ENCODE results near the gene STEAP1B. TPM values are rescaled to one million over a fixed set of nuclear protein-coding genes. Genes with fewer than 3 reads are reported as not detected.
"Not testable (repeated sequence)": the region's sequence is repeated elsewhere in the genome, so short reads cannot be mapped to it uniquely, and the experiment has no call there.

STEAP1B gene
- total RNA-seq, 2 experiments from 2014 or later, result 0.23 TPM; not detected in 1

DNA sequence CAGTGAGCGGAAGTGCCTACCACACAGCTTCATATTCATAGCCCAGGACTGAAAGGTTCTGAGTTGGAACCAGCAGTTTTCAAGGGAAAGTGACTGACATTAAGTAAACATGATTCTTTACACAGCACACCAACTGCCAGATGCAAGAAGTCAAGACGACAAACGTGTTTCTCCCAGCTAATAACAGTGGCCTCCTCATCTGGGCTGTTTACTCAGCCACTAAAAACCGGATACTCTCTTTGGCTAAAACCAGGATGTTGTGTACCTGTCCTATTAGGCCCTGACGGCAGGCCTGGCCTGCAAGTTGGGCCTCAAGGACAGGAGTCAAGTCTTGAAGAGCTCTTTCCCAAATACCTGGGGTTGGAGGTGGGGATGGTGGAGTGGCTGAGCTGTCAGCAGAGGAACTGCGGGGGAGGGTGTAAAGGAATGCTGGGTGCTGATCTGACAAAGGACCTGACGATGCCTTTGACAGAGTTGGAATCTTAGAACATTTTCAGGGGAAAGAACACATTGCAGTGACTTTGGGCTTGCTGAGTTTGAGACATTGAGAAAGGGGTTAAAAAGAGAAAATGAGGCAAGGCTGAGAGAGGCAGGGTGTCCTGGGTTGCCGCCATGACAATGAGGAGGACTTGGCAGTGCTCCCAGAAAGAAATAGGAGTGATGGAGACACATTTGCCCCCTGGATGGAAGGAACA is 57.7 kb downstream of the STEAP1B start:
- Mint-ChIP-seq H3K4me1 (peaks cover 13% of the 10 kb centered on the region), H3K9me3 (ENCODE audit: low read depth) (no peaks in the 10 kb centered on the region), H3K27me3 (peaks cover 15% of the 10 kb centered on the region), H3K4me3 (no peak overlapping the region), H3K36me3 (ENCODE audit: low read depth) (no peaks in the 10 kb centered on the region), H3K27ac (no peak overlapping the region)
- ChIA-PET POLR2A (no interaction called here), CTCF (no interaction called here)
- no peak for DNase-seq
- intact Hi-C loops (cut with DNase I, micrococcal nuclease), result no loop called here
- no peak for ATAC-seq

DNA sequence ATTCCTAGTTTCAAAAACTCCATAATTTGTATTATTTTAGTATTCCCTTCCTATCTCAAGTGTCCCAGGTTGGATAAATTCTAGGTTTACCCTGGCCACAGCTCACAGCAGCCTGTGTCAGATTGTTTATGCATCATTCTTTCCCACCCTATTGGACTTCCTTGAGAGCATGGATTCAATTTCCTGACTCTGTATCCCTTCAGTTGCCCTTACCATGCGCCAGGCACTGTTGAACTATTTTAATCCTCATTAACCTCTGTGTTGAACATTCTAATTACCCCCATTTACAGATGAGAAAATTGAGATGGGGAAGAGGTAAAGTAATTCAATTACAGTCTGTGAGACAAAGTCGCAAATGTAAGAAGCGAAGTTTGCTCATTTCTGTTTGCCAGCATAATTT is 58.8 kb downstream of the STEAP1B start:
- Mint-ChIP-seq H3K4me1 (peaks cover 13% of the 10 kb centered on the region), H3K9me3 (ENCODE audit: low read depth) (no peaks in the 10 kb centered on the region), H3K27me3 (peaks cover 21% of the 10 kb centered on the region), H3K27ac (no peak overlapping the region), H3K36me3 (ENCODE audit: low read depth) (no peaks in the 10 kb centered on the region), H3K4me3 (no peak overlapping the region)
- POLR2A ChIA-PET, result no interaction called here
- intact Hi-C loops (cut with DNase I, micrococcal nuclease), result no loop called here
- DNase-seq (no peak), ATAC-seq (no peak)
- CTCF ChIA-PET, result no interaction called here

DNA sequence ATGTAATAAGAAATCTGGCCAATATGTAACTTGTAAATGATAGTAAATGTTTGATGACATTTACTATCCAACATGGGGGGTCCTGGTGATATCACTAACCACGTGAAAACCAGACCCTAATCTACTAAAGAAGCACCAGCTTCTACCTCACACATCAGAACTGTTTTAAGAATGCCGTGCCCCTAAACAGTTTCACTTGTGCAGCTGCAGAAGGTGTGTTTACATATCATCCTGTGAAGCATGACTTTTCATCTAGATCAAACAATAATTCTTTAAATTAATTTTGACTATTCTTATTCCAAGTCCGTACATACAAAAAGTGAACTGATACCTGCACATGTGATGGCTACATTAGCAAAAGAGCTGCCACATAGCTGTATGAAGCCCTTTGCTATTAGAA is 61.0 kb downstream of the STEAP1B start:
- Mint-ChIP-seq H3K27me3 (peaks cover 19% of the 10 kb centered on the region), H3K4me1 (peaks cover 2% of the 10 kb centered on the region), H3K4me3 (no peak overlapping the region), H3K36me3 (ENCODE audit: low read depth) (no peaks in the 10 kb centered on the region), H3K9me3 (ENCODE audit: low read depth) (no peaks in the 10 kb centered on the region), H3K27ac (no peak overlapping the region)
- ChIA-PET CTCF (interaction anchor here (1.0 kb wide), 1 partner anchor 15 kb away, joined by 3 read pairs; no protein-coding TSS in a partner anchor), POLR2A (no interaction called here)
- intact Hi-C loops (cut with DNase I, micrococcal nuclease), result no loop called here
- ATAC-seq (no peak), DNase-seq (no peak)

DNA sequence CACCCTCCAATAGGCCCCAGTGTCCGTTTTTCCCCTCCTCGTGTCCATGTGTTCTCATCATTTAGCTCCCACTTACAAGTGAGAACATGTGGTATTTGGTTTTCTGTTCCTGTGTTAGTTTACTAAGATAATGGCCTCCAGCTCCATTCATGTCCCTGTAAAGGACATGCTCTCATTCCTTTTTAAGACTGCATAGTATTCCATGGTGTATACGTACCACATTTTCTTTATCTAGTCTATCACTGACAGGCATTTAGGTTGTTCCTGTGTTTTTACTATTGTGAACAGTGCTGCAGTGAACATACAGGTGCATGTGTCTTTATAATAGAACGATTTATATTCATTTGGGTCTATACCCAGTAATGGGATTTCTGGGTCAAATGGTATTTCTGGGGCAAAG is 63.4 kb downstream of the STEAP1B start:
- H3K9me3 Mint-ChIP-seq (ENCODE audit: low read depth); DNase-seq; H3K27ac Mint-ChIP-seq; POLR2A ChIA-PET; H3K36me3 Mint-ChIP-seq (ENCODE audit: low read depth); H3K4me3 Mint-ChIP-seq; ATAC-seq; intact Hi-C loops (cut with DNase I, micrococcal nuclease); H3K4me1 Mint-ChIP-seq: not testable (repeated sequence)
- H3K27me3 Mint-ChIP-seq, result peaks cover 17% of the 10 kb centered on the region
- CTCF ChIA-PET, result interaction anchor here (1.4 kb wide), 1 partner anchor 15 kb away, joined by 3 read pairs; no protein-coding TSS in a partner anchor

DNA sequence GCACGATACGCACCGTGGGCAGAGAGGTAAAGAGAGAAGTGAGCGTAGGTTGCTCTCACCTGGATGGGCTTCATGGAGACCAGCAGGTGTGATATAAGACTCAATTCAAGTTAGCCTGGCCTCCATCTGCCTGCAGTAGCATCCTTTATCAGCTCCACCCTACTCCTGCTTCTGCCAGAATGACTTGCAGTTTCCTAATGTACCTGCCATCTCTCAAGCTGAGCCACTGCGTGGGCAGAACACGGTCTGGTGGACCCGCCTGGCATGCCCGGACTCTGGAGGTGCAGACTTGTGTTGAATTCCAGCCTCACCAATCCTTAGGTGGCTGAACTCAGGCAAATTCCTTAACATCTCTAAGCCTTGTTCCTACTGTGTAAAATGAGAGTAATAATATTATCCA is 64.3 kb downstream of the STEAP1B start:
- intact Hi-C loops (cut with DNase I, micrococcal nuclease), result no loop called here
- H3K9me3 Mint-ChIP-seq (ENCODE audit: low read depth), result no peaks in the 10 kb centered on the region
- ATAC-seq (no peak), DNase-seq (no peak)
- H3K4me3 Mint-ChIP-seq, result no peak overlapping the region
- POLR2A ChIA-PET, result no interaction called here
- H3K27me3 Mint-ChIP-seq, result peaks cover 12% of the 10 kb centered on the region
- peaks cover 2% of the 10 kb centered on the region for H3K4me1 Mint-ChIP-seq
- no peaks in the 10 kb centered on the region for H3K36me3 Mint-ChIP-seq (ENCODE audit: low read depth)
- CTCF ChIA-PET, result no interaction called here
- H3K27ac Mint-ChIP-seq, result no peak overlapping the region

DNA sequence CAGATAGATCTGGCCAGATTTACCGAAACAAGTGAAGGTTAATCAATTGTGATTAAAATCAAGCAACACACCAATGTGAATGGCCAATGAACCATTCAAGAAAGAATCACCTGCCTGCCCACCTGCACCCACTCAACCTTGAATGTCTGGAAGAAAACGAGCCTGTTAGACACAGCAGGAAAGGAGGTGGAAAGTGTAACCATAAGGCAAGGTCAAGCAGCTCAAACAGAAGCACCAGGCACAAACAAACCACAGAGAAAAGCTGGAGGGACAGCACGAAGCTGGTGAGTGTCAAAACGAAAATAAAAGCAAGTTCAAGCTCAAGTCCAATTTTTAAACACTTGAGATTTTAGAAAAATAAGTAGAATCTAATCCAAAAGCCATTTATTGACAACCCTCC is 64.9 kb downstream of the STEAP1B start:
- DNase-seq (no peak), ATAC-seq (no peak)
- ChIA-PET CTCF (no interaction called here), POLR2A (interaction anchor here (0.6 kb wide), 1 partner anchor 608 kb away, joined by 3 read pairs; no protein-coding TSS in a partner anchor)
- Mint-ChIP-seq H3K9me3 (ENCODE audit: low read depth) (no peaks in the 10 kb centered on the region), H3K4me3 (no peak overlapping the region), H3K36me3 (ENCODE audit: low read depth) (no peaks in the 10 kb centered on the region), H3K4me1 (peaks cover 2% of the 10 kb centered on the region), H3K27ac (no peak overlapping the region), H3K27me3 (peaks cover 12% of the 10 kb centered on the region)
- intact Hi-C loops (cut with DNase I, micrococcal nuclease), result no loop called here

DNA sequence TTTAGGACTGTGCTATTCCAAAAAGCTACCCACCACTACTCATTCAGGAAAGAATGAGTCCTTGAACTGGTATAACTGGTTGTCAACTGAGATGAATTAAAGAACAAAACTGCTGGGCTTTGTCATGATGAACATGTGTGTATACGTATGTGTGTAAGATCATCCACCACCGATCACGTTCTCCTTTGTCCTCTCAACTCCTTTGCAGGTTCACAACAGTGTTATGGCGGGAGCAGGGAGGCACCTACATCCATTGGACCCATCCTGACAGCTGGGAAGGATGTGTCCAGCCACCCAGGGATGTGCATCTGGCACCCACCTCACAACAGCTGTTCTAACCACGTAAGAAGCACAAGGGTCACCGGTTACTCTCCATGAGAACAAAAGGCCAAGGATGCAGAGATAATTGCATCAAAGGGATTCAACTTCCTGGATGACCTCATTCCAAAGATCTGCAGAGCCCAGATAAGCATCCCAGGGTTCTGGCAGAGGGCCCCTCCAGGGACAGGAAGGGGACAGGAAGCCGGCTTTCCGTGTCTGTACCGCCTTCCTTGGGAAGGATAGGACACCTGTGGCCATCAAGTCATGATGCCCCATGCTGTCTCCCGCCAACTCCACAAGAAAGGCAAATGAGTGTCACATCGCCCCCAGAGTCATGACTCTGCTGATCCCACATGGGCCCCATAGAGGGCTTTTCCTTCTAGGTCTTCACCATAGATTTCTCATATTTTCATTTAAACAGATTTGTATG is 66.1 kb downstream of the STEAP1B start:
- no peaks in the 10 kb centered on the region for H3K9me3 Mint-ChIP-seq (ENCODE audit: low read depth)
- intact Hi-C loops (cut with DNase I, micrococcal nuclease), result no loop called here
- ChIA-PET CTCF (interaction anchor here (1.5 kb wide), 1 partner anchor 11 kb away, joined by 3 read pairs; no protein-coding TSS in a partner anchor), POLR2A (no interaction called here)
- H3K4me3 Mint-ChIP-seq, result no peak overlapping the region
- ATAC-seq (no peak), DNase-seq (no peak)
- peaks cover 12% of the 10 kb centered on the region for H3K27me3 Mint-ChIP-seq
- peaks cover 2% of the 10 kb centered on the region for H3K4me1 Mint-ChIP-seq
- H3K36me3 Mint-ChIP-seq (ENCODE audit: low read depth), result no peaks in the 10 kb centered on the region
- no peak overlapping the region for H3K27ac Mint-ChIP-seq

DNA sequence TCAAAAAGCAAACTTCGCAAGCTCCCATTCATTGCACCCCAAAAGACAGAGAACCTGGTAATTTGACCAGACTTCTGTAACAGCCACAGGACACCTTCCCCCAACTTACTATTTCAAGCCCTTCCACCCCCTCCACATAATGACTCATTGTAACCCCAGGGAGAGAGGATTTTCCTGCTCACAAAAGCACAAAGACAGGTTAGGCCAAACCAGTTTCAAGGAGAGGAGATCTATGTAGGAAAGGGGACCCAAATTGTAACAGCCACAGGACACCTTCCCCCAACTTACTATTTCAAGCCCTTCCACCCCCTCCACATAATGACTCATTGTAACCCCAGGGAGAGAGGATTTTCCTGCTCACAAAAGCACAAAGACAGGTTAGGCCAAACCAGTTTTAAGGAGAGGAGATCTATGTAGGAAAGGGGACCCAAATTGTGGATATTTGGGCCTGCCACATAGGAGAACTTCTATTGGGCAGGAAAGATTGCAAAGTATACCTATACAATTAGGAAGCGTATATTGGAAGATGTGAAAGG is 66.8 kb downstream of the STEAP1B start:
- DNase-seq; H3K9me3 Mint-ChIP-seq (ENCODE audit: low read depth); H3K27ac Mint-ChIP-seq; ATAC-seq; POLR2A ChIA-PET; H3K36me3 Mint-ChIP-seq (ENCODE audit: low read depth); H3K4me1 Mint-ChIP-seq; H3K4me3 Mint-ChIP-seq; intact Hi-C loops (cut with DNase I, micrococcal nuclease): not testable (repeated sequence)
- CTCF ChIA-PET, result interaction anchor here (0.7 to 1.5 kb wide), 2 partner anchors 12 to 51 kb away, joined by 3 read pairs; no protein-coding TSS in a partner anchor
- H3K27me3 Mint-ChIP-seq, result peaks cover 12% of the 10 kb centered on the region

DNA sequence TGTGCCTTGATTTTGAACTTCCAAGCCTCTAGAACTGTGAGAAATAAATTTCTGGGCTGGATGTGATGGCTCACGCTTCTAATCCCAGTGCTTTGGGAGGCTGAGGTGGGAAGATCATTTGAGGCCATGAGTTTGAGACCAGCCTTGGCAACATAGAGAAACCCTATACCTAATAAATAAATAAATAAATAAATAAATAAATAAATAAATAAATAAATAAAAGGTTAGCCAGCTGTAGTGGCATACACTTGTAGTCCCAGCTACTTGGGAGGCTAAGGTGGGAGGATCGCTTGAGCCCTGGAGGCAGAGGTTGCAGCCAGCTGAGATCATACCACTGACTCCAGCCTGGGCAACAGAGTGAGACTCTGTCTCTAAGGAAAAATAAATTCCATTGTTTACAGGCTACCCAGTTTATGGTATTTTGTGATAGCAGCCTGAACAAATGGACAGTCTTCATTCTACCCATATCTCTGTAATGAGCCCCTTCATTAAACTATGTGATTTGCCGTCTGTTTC is 67.7 kb downstream of the STEAP1B start:
- ATAC-seq, result no peak
- intact Hi-C loops (cut with DNase I, micrococcal nuclease), result no loop called here
- H3K27me3 Mint-ChIP-seq, result peaks cover 6% of the 10 kb centered on the region
- no peaks in the 10 kb centered on the region for H3K9me3 Mint-ChIP-seq (ENCODE audit: low read depth)
- H3K4me3 Mint-ChIP-seq, result no peak overlapping the region
- no peak for DNase-seq
- no peaks in the 10 kb centered on the region for H3K36me3 Mint-ChIP-seq (ENCODE audit: low read depth)
- ChIA-PET POLR2A (no interaction called here), CTCF (no interaction called here)
- H3K27ac Mint-ChIP-seq, result no peak overlapping the region
- H3K4me1 Mint-ChIP-seq, result peaks cover 2% of the 10 kb centered on the region

DNA sequence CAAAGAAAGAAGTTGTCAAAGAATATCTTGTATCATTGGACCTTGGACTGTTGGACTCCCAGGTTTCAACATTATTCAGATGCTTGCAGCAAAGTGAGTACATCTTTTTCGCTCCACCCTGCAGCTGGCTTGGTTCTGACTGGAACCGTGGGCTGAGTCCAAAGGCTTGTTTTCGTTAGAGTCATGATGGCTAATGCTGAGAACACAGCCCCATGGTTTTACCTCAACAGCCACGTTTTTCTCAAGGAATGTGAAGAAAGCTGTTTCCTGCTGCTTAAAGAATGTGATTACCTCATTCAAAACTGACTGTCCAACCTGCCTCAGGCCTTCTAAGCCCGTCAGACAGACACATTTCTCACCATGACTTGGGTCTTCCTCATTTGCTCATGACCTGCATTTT is 69.5 kb downstream of the STEAP1B start:
- H3K4me1 Mint-ChIP-seq, result peaks cover 2% of the 10 kb centered on the region

DNA sequence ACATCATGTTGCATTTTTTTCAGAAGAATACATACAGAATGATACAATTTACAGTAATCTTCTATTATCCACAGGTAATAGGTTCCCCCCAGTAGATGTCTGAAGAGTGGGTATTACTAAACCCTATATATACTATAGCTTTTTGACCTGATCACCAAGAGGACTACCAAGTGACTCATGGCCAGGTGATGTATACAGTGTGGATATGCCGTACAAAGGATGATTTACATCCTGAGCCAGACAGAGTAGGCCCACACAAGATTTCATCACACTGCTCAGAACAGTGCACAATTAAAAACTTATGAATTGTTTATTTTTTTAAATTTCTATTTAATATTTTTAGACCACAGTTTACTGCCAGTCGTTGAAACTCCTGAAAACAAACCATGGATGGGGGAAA is 70.6 kb downstream of the STEAP1B start:
- no peaks in the 10 kb centered on the region for H3K36me3 Mint-ChIP-seq (ENCODE audit: low read depth)
- no peaks in the 10 kb centered on the region for H3K27me3 Mint-ChIP-seq
- H3K4me1 Mint-ChIP-seq, result no peaks in the 10 kb centered on the region
- no peak for ATAC-seq
- H3K4me3 Mint-ChIP-seq, result no peak overlapping the region
- POLR2A ChIA-PET, result no interaction called here
- intact Hi-C loops (cut with DNase I, micrococcal nuclease), result no loop called here
- no peak for DNase-seq
- CTCF ChIA-PET, result no interaction called here
- H3K9me3 Mint-ChIP-seq (ENCODE audit: low read depth), result no peaks in the 10 kb centered on the region
- H3K27ac Mint-ChIP-seq, result no peak overlapping the region

More for the DNA sequence above, 69.5 kb downstream of the STEAP1B start:
- Mint-ChIP-seq H3K9me3 (ENCODE audit: low read depth) (no peaks in the 10 kb centered on the region), H3K36me3 (ENCODE audit: low read depth) (no peaks in the 10 kb centered on the region), H3K27ac (no peak overlapping the region), H3K4me3 (no peak overlapping the region), H3K27me3 (no peaks in the 10 kb centered on the region)
- POLR2A ChIA-PET, result interaction anchor here (0.7 kb wide), 1 partner anchor 22 kb away, joined by 4 read pairs; no protein-coding TSS in a partner anchor
- CTCF ChIA-PET, result no interaction called here
- ATAC-seq, result no peak
- no peak for DNase-seq
- intact Hi-C loops (cut with DNase I, micrococcal nuclease), result no loop called here

DNA sequence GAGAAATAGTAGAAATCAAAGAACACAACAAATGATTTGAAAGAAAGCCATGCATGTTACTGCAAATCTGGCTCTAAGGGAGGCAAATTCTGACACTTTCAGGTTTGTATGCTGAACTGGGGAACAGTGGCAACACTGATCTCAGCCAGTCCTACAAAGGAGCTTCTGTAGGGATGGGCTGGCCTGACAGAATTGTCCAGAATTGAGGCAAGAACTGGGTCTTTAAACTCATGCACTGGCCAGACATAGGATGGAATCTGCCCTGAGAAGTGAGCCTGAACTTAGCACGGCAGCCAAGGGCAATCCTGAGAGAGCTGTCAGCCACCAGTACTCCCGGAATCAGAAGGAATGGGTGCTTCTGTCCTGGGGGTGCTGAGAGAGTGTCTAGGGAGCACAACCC is 72.1 kb downstream of the STEAP1B start:
- H3K27me3 Mint-ChIP-seq, result no peaks in the 10 kb centered on the region

More for the DNA sequence above, 72.1 kb downstream of the STEAP1B start:
- POLR2A ChIA-PET, result no interaction called here
- ATAC-seq, result no peak
- H3K36me3 Mint-ChIP-seq (ENCODE audit: low read depth), result no peaks in the 10 kb centered on the region
- CTCF ChIA-PET, result no interaction called here
- H3K9me3 Mint-ChIP-seq (ENCODE audit: low read depth), result no peaks in the 10 kb centered on the region
- intact Hi-C loops (cut with DNase I, micrococcal nuclease), result no loop called here
- no peak overlapping the region for H3K4me3 Mint-ChIP-seq
- no peak for DNase-seq
- no peak overlapping the region for H3K27ac Mint-ChIP-seq
- H3K4me1 Mint-ChIP-seq, result no peaks in the 10 kb centered on the region

All from activated CD4-positive, alpha-beta T cell treated with anti-CD3 and anti-CD28 coated beads for 36 hours (primary cell).